ENCODE measurements around the gene RPP25L. TPM values are rescaled to one million over a fixed set of nuclear protein-coding genes. Genes with fewer than 3 reads are reported as not detected.

Gene RPP25L
- total and polyA plus RNA-seq, 10 of the 15 experiments (the other 5 are each of a cell fraction or from before 2014, with no cell fraction given) = 7.7 to 30.2 (median 16.8) TPM

DNA sequence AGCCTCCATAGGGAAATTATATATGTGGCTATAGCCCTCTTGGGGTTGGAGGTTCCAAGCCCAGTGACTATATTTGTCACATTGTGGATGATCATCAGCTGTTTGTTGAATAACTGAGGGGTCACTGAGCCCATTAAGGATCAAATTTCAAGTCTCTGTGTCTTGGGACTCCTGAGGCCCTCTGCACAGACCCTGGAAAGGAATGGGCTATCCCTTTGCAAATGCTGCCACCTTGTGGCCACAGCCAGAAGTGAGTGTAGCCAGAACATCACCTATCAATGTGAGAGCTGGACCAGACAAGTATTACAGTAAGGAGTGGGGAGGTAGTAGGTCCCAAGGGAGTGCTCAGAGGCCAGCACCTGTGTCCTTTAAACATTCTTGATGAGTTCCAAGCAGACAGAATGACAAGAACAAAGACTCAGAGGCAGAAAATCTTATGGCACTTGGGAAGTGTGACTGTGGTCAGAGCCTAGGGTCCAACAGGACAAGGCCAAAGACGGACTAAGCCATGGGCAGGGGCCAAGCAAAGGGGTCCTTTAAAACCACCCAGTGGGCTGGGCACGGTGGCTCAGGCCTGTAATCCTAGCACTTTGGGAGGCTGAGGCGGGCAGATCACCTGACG lies 8.2 kb downstream of the RPP25L start (continued):
- TF ChIP-seq BACH1 (IDR thresholded peaks at IDR 0.05; ENCODE audit: borderline replicate concordance) (no peak), HDAC2 (IDR thresholded peaks at IDR 0.05) (no peak), YY1 (IDR thresholded peaks at IDR 0.05; ENCODE audit: low read depth, low read length) (no peak), TBL1XR1 (IDR thresholded peaks at IDR 0.05; ENCODE audit: low read depth, low read length) (no peak), HDGF (IDR thresholded peaks at IDR 0.05) (no peak), CREB1 (IDR thresholded peaks at IDR 0.05; ENCODE audit: low read depth) (0 out of 2 replicates have a peak, but pooled peaks have one; percentile 9), EED (IDR thresholded peaks at IDR 0.05; ENCODE audit: low read depth) (no peak), KAT2A (conservative IDR thresholded peaks at IDR 0.05; ENCODE audit: control insufficient read depth, low read depth, low read length) (no peak), FOS (IDR thresholded peaks at IDR 0.05; ENCODE audit: borderline replicate concordance, extremely low read depth, insufficient read length) (no peak), NBN (IDR thresholded peaks at IDR 0.05) (no peak), RUNX3 (IDR thresholded peaks at IDR 0.05; ENCODE audit: low read length) (no peak), SMC3 (IDR thresholded peaks at IDR 0.05; ENCODE audit: borderline replicate concordance, low read length) (peak; percentile 74), JUND (IDR thresholded peaks at IDR 0.05; ENCODE audit: low read depth, low read length) (no peak), POLR2AphosphoS5 (IDR thresholded peaks at IDR 0.05; ENCODE audit: low read length) (no peak), GATAD2B (conservative IDR thresholded peaks at IDR 0.05; ENCODE audit: low read depth) (no peak), ETV6 (conservative IDR thresholded peaks at IDR 0.05 in 1 of 2, IDR thresholded peaks at IDR 0.05 in 1 of 2; ENCODE audit: borderline replicate concordance in 1 of 2, low read depth in 1 of 2) (no peak), GABPA (IDR thresholded peaks at IDR 0.05; ENCODE audit: low read depth) (no peak), SIN3A (IDR thresholded peaks at IDR 0.05; ENCODE audit: low read depth, low read length) (no peak), TCF3 (IDR thresholded peaks at IDR 0.05; ENCODE audit: borderline replicate concordance, insufficient read depth, low read depth, low read length) (no peak)
- TF ChIP-seq, protein P1, sequence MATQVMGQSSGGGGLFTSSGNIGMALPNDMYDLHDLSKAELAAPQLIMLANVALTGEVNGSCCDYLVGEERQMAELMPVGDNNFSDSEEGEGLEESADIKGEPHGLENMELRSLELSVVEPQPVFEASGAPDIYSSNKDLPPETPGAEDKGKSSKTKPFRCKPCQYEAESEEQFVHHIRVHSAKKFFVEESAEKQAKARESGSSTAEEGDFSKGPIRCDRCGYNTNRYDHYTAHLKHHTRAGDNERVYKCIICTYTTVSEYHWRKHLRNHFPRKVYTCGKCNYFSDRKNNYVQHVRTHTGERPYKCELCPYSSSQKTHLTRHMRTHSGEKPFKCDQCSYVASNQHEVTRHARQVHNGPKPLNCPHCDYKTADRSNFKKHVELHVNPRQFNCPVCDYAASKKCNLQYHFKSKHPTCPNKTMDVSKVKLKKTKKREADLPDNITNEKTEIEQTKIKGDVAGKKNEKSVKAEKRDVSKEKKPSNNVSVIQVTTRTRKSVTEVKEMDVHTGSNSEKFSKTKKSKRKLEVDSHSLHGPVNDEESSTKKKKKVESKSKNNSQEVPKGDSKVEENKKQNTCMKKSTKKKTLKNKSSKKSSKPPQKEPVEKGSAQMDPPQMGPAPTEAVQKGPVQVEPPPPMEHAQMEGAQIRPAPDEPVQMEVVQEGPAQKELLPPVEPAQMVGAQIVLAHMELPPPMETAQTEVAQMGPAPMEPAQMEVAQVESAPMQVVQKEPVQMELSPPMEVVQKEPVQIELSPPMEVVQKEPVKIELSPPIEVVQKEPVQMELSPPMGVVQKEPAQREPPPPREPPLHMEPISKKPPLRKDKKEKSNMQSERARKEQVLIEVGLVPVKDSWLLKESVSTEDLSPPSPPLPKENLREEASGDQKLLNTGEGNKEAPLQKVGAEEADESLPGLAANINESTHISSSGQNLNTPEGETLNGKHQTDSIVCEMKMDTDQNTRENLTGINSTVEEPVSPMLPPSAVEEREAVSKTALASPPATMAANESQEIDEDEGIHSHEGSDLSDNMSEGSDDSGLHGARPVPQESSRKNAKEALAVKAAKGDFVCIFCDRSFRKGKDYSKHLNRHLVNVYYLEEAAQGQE (IDR thresholded peaks at IDR 0.05; ENCODE audit: low read depth, low read length) = no peak
- TF ChIP-seq, protein P2, sequence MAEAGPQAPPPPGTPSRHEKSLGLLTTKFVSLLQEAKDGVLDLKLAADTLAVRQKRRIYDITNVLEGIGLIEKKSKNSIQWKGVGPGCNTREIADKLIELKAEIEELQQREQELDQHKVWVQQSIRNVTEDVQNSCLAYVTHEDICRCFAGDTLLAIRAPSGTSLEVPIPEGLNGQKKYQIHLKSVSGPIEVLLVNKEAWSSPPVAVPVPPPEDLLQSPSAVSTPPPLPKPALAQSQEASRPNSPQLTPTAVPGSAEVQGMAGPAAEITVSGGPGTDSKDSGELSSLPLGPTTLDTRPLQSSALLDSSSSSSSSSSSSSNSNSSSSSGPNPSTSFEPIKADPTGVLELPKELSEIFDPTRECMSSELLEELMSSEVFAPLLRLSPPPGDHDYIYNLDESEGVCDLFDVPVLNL (IDR thresholded peaks at IDR 0.05; ENCODE audit: low read depth, low read length) = no peak
- TF ChIP-seq, protein P3, sequence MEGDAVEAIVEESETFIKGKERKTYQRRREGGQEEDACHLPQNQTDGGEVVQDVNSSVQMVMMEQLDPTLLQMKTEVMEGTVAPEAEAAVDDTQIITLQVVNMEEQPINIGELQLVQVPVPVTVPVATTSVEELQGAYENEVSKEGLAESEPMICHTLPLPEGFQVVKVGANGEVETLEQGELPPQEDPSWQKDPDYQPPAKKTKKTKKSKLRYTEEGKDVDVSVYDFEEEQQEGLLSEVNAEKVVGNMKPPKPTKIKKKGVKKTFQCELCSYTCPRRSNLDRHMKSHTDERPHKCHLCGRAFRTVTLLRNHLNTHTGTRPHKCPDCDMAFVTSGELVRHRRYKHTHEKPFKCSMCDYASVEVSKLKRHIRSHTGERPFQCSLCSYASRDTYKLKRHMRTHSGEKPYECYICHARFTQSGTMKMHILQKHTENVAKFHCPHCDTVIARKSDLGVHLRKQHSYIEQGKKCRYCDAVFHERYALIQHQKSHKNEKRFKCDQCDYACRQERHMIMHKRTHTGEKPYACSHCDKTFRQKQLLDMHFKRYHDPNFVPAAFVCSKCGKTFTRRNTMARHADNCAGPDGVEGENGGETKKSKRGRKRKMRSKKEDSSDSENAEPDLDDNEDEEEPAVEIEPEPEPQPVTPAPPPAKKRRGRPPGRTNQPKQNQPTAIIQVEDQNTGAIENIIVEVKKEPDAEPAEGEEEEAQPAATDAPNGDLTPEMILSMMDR (IDR thresholded peaks at IDR 0.05 in 2 of 3, conservative IDR thresholded peaks at IDR 0.05 in 1 of 3; ENCODE audit: control insufficient read depth in 2 of 3, extremely low read depth in 1 of 3, insufficient read depth in 1 of 3, low read depth in 3 of 3, low read length in 3 of 3) = peak; percentile 90 to 95 (median 93)
- TF ChIP-seq, protein P4, sequence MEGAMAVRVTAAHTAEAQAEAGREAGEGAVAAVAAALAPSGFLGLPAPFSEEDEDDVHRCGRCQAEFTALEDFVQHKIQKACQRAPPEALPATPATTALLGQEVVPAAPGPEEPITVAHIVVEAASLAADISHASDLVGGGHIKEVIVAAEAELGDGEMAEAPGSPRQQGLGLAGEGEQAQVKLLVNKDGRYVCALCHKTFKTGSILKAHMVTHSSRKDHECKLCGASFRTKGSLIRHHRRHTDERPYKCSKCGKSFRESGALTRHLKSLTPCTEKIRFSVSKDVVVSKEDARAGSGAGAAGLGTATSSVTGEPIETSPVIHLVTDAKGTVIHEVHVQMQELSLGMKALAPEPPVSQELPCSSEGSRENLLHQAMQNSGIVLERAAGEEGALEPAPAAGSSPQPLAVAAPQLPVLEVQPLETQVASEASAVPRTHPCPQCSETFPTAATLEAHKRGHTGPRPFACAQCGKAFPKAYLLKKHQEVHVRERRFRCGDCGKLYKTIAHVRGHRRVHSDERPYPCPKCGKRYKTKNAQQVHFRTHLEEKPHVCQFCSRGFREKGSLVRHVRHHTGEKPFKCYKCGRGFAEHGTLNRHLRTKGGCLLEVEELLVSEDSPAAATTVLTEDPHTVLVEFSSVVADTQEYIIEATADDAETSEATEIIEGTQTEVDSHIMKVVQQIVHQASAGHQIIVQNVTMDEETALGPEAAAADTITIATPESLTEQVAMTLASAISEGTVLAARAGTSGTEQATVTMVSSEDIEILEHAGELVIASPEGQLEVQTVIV (IDR thresholded peaks at IDR 0.05; ENCODE audit: borderline replicate concordance, partially characterized antibody) = no peak

Data from GM12878 (cell line).